Left lobe of liver (tissue), 2 donors: Measurements from ENCODE around the gene OR52B2. TPM values are rescaled to one million over a fixed set of nuclear protein-coding genes. Genes with fewer than 3 reads are reported as not detected.
"Not testable (repeated sequence)": the region's sequence is repeated elsewhere in the genome, so short reads cannot be mapped to it uniquely, and the experiment has no call there.

ENCODE experiments used
- ATAC-seq: fragments of 200-7000 bp; cut with Tn5 transposase; one replicate; pipeline ENCODE4 v1.9.1; 2020; ENCODE audit warnings: mild to moderate bottlenecking, moderate library complexity
- DNase-seq: peaks from one replicate; pipeline ENCODE4 v3.0.0-alpha.2; 2020; ENCODE audit warnings: low spot score
- total RNA-seq: library from RNA; stranded (reverse); gene quantifications from one replicate; pipeline ENCODE4 v1.2.1, GENCODE V29; 2021
- donor health status: DM: no; HTN: no; CAD: no; lungs with moderate emphysema.
- donor health status: DM: no; HTN: yes; CAD: no.

The OR52B2 gene
- total RNA-seq, 1 donor from 2014 or later, result 0.38 TPM

- ATAC-seq, result no peak
Measured at GRCh38 chr11:6156628-6157359, 13.3 kb downstream of the OR52B2 start.

GRCh38 chr11:6152126-6152525 is 18.0 kb downstream of the OR52B2 start:
- DNase-seq (no peak), ATAC-seq (no peak)

More at GRCh38 chr11:6156628-6157359, 13.3 kb downstream of the OR52B2 start:
- DNase-seq, result no peak

- ATAC-seq, result no peak
- DNase-seq, result no peak
Measured at GRCh38 chr11:6151117-6151516, 19.0 kb downstream of the OR52B2 start.

DNA sequence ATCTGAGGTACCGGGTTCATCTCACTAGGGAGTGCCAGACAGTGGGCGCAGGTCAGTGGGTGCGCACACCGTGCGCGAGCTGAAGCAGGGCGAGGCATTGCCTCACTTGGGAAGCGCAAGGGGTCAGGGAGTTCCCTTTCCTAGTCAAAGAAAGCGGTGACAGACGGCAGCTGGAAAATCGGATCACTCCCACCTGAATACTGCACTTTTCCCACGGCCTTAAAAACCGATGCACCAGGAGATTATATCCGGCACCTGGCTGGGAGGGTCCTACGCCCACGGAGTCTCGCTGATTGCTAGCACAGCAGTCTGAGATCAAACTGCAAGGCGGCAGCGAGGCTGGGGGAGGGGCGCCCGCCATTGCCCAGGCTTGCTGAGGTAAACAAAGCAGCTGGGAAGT is 26.4 kb downstream of the OR52B2 start:
- ATAC-seq, DNase-seq: not testable (repeated sequence)

DNA sequence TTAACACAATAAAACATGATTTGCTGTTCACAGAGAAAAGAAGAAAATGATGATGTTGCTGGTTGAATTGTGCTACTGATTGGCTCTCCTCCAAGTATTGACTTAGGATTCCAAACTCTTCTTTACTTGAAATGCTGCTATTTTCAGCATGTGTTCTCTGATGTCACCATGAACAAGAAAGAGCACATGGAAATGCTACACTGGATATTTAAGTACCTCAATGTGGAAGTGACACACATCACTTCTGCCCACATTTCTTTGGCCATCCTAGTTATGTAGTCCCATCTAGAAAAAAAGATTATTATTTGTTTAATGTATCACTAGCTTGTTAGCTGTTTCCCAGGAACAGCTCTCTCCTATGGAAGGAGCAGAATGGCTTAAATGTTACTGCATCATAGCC is 27.2 kb downstream of the OR52B2 start:
- ATAC-seq, result no peak

DNA sequence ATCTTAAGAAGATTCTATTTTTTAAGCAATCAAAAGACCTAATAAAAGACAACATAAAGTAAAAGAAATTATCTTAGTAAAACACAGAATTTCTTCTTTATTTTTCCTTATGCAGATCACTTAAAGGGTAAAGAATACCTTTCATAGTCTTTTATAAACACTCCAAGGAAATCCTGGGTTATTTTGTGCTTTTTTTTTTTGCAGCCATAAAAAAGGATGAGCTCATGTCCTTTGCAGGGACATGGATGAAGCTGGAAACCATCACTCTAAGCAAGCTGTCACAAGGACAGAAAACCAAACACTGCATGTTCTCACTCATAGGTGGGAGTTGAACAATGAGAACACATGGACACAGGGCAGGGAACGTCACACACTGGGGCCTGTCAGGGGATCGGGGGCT is 34.2 kb downstream of the OR52B2 start:
- DNase-seq, ATAC-seq: not testable (repeated sequence)

More for the DNA sequence above, 27.2 kb downstream of the OR52B2 start:
- DNase-seq, result no peak

- DNase-seq, result no peak
- ATAC-seq, result no peak
Measured at GRCh38 chr11:6132431-6132830, 37.7 kb downstream of the OR52B2 start.

GRCh38 chr11:6129635-6130034 is 40.5 kb downstream of the OR52B2 start:
- DNase-seq (no peak), ATAC-seq (no peak)

- DNase-seq, result no peak
- ATAC-seq, result no peak
Measured at GRCh38 chr11:6129011-6129410, 41.1 kb downstream of the OR52B2 start.

GRCh38 chr11:6127881-6128280 is 42.2 kb downstream of the OR52B2 start:
- DNase-seq (no peak), ATAC-seq (no peak)

GRCh38 chr11:6124245-6124644 is 45.9 kb downstream of the OR52B2 start:
- ATAC-seq, result no peak
- no peak for DNase-seq

Other genes with a start within 250 kb of the OR52B2 start
- not detected for gene OR56A3, start 228.1 kb downstream of the OR52B2 start, total RNA-seq
- not detected for gene OR56A5, start 201.8 kb downstream of the OR52B2 start, total RNA-seq
- not detected for gene OR52L1, start 183.3 kb downstream of the OR52B2 start, total RNA-seq
- not detected for gene OR56A4, start 163.4 kb downstream of the OR52B2 start, total RNA-seq
- not detected for gene OR56A1, start 139.6 kb downstream of the OR52B2 start, total RNA-seq
- gene OR56B4, start 62.6 kb downstream of the OR52B2 start, total RNA-seq, result not detected
- gene OR52W1, start 28.9 kb upstream of the OR52B2 start, total RNA-seq, result not detected
- gene C11orf42, start 35.2 kb upstream of the OR52B2 start, total RNA-seq, result not detected
- 32.1 TPM for gene FHIP1B, start 64.3 kb upstream of the OR52B2 start, total RNA-seq
- not detected for gene CNGA4, start 68.8 kb upstream of the OR52B2 start, total RNA-seq
- not detected for gene CCKBR, start 89.5 kb upstream of the OR52B2 start, total RNA-seq
- gene CAVIN3, start 150.2 kb upstream of the OR52B2 start, total RNA-seq, result 6.1 TPM
- gene SMPD1, start 220.1 kb upstream of the OR52B2 start, total RNA-seq, result 62.0 TPM
- 3.6 TPM for gene APBB1, start 248.8 kb upstream of the OR52B2 start, total RNA-seq